Karpas-422 (cell line): ENCODE measurements around the gene CTRL. TPM values are rescaled to one million over a fixed set of nuclear protein-coding genes. Genes with fewer than 3 reads are reported as not detected.
"Not testable (repeated sequence)": the region's sequence is repeated elsewhere in the genome, so short reads cannot be mapped to it uniquely, and the experiment has no call there.

Experiments used
- DNase-seq: peaks from one replicate; pipeline ENCODE4 v3.0.0-alpha.2; 2015
- H2AFZ ChIP-seq: fragments of 200-600 bp; sonication (generic); 2 replicates; pipeline ENCODE4 v1.6.1; 2014; ENCODE audit warnings: antibody characterized with exemption, low read length, mixed read lengths
- H3K27ac ChIP-seq: fragments of 200-600 bp; sonication (generic); 2 replicates; pipeline ENCODE4 v1.5.1; 2014; ENCODE audit warnings: mild to moderate bottlenecking, low read length, moderate library complexity
- H3K27me3 ChIP-seq: fragments of 200-600 bp; sonication (generic); 2 replicates; pipeline ENCODE4 v1.6.1; 2014; ENCODE audit warnings: low read length, mixed read lengths
- H3K36me3 ChIP-seq: fragments of 200-600 bp; sonication (generic); 2 replicates; pipeline ENCODE4 v1.6.1; 2014; ENCODE audit warnings: low read length, mixed read lengths; ENCODE audit not compliant: insufficient read depth
- H3K4me1 ChIP-seq: fragments of 200-600 bp; sonication (generic); 2 replicates; pipeline ENCODE4 v1.6.1; 2014; ENCODE audit warnings: mild to moderate bottlenecking, low read length, mixed read lengths
- H3K4me2 ChIP-seq: fragments of 200-600 bp; sonication (generic); 2 replicates; pipeline ENCODE4 v1.6.1; 2014; ENCODE audit warnings: low read length, low read depth, mild to moderate bottlenecking; ENCODE audit not compliant: poor library complexity, severe bottlenecking
- H3K4me3 ChIP-seq: fragments of 200-600 bp; sonication (generic); 2 replicates; pipeline ENCODE4 v1.5.1; 2014; ENCODE audit warnings: mild to moderate bottlenecking, antibody characterized with exemption, low read length, mixed read lengths
- H3K79me2 ChIP-seq: fragments of 200-600 bp; sonication (generic); 2 replicates; pipeline ENCODE4 v1.6.1; 2014; ENCODE audit warnings: mild to moderate bottlenecking, low read length, mixed read lengths
- H3K9ac ChIP-seq: fragments of 200-600 bp; sonication (generic); 2 replicates; pipeline ENCODE4 v1.6.0; 2014; ENCODE audit warnings: low read length
- H3K9me2 ChIP-seq: fragments of 200-600 bp; sonication (generic), shearing (Covaris generic); replicated peaks from 2 replicates; pipeline ENCODE4 v1.6.0; 2014; ENCODE audit warnings: mild to moderate bottlenecking, low read length, moderate library complexity; ENCODE audit not compliant: insufficient read depth
- H3K9me3 ChIP-seq: fragments of 300-700, 200-600 bp; sonication (generic); 2 replicates; pipeline ENCODE4 v1.6.1; 2014; ENCODE audit warnings: low read length, mixed read lengths
- H4K20me1 ChIP-seq: fragments of 200-600 bp; sonication (generic); 2 replicates; pipeline ENCODE4 v1.6.1; 2014; ENCODE audit warnings: mild to moderate bottlenecking, antibody characterized with exemption, low read length, low read depth; ENCODE audit not compliant: insufficient read depth
- total RNA-seq: library from RNA; depleted of rRNA; stranded (reverse); fragments of >200 nt; shearing (Covaris generic); gene quantifications from 2 replicates; pipeline ENCODE4 v1.2.3, GENCODE V29; 2014; ENCODE audit warnings: low replicate concordance

CTRL gene
- total RNA-seq, 1 experiment from 2014 or later: 1.6 TPM

- Histone ChIP-seq H3K4me1 (no peaks in the 10 kb centered on the region), H3K4me3 (no peak overlapping the region), H3K27ac (no peak overlapping the region), H4K20me1 (no peaks in the 10 kb centered on the region), H3K9me3 (no peaks in the 10 kb centered on the region), H3K27me3 (no peaks in the 10 kb centered on the region), H3K9ac (no peak overlapping the region), H2AFZ (no peak overlapping the region), H3K79me2 (peaks cover 19% of the 10 kb centered on the region; the same call in 1 of the 2 replicates), H3K36me3 (no peaks in the 10 kb centered on the region), H3K4me2 (no peak overlapping the region), H3K9me2 (no peaks in the 10 kb centered on the region)
- DNase-seq: no peak
These were observed 15.6 kb downstream of the CTRL start for GRCh38 chr16:67915831-67916723.

GRCh38 chr16:67915496-67915769, 16.2 kb downstream of the CTRL start:
- not testable (repeated sequence) for H3K27me3 ChIP-seq, H3K4me2 ChIP-seq, H3K9me3 ChIP-seq, H3K36me3 ChIP-seq, H3K27ac ChIP-seq, H3K4me1 ChIP-seq, H3K4me3 ChIP-seq, DNase-seq, H4K20me1 ChIP-seq, H2AFZ ChIP-seq, H3K9me2 ChIP-seq, H3K9ac ChIP-seq
- peaks cover 16% of the 10 kb centered on the region; the same call in 1 of the 2 replicates for H3K79me2 ChIP-seq

- Histone ChIP-seq H3K4me2 (no peak overlapping the region), H3K9ac (no peak overlapping the region), H3K4me1 (peaks cover 3% of the 10 kb centered on the region), H3K4me3 (no peak overlapping the region), H3K79me2 (peaks cover 14% of the 10 kb centered on the region; the same call in 1 of the 2 replicates), H2AFZ (no peak overlapping the region), H4K20me1 (no peaks in the 10 kb centered on the region), H3K36me3 (no peaks in the 10 kb centered on the region), H3K27ac (no peak overlapping the region), H3K27me3 (no peaks in the 10 kb centered on the region), H3K9me2 (no peaks in the 10 kb centered on the region), H3K9me3 (no peaks in the 10 kb centered on the region)
- DNase-seq: no peak
These were observed 16.7 kb downstream of the CTRL start for GRCh38 chr16:67914758-67915495.

- no peaks in the 10 kb centered on the region for H4K20me1 ChIP-seq
- H3K4me1 ChIP-seq: peaks cover 8% of the 10 kb centered on the region
- peaks cover 4% of the 10 kb centered on the region; the same call in 1 of the 2 replicates for H3K79me2 ChIP-seq
- no peaks in the 10 kb centered on the region for H3K9me3 ChIP-seq
- no peak overlapping the region for H3K9ac ChIP-seq
- H3K36me3 ChIP-seq: no peaks in the 10 kb centered on the region
- no peaks in the 10 kb centered on the region for H3K27me3 ChIP-seq
- H3K9me2 ChIP-seq: no peaks in the 10 kb centered on the region
- H2AFZ ChIP-seq: no peak overlapping the region
- no peak overlapping the region for H3K4me3 ChIP-seq
- no peak overlapping the region for H3K27ac ChIP-seq
- DNase-seq: no peak
- no peak overlapping the region for H3K4me2 ChIP-seq
These were observed 21.5 kb downstream of the CTRL start for GRCh38 chr16:67910158-67910557.

GRCh38 chr16:67909056-67909742, 22.5 kb downstream of the CTRL start:
- Histone ChIP-seq H3K4me1 (peaks cover 8% of the 10 kb centered on the region), H4K20me1 (no peaks in the 10 kb centered on the region), H3K4me2 (no peak overlapping the region), H3K79me2 (peaks cover 4% of the 10 kb centered on the region; the same call in 1 of the 2 replicates), H3K9me2 (no peaks in the 10 kb centered on the region), H2AFZ (no peak overlapping the region), H3K27me3 (no peaks in the 10 kb centered on the region), H3K36me3 (no peaks in the 10 kb centered on the region), H3K27ac (no peak overlapping the region), H3K9me3 (no peaks in the 10 kb centered on the region), H3K4me3 (no peak overlapping the region), H3K9ac (no peak overlapping the region)
- DNase-seq: no peak

GRCh38 chr16:67907397-67908180, 24.1 kb downstream of the CTRL start:
- H3K9ac ChIP-seq: no peak overlapping the region
- H3K27ac ChIP-seq: no peak overlapping the region
- no peaks in the 10 kb centered on the region for H3K36me3 ChIP-seq
- H3K4me3 ChIP-seq: no peak overlapping the region
- H3K4me1 ChIP-seq: peaks cover 8% of the 10 kb centered on the region
- peaks cover 4% of the 10 kb centered on the region; the same call in 1 of the 2 replicates for H3K79me2 ChIP-seq
- H2AFZ ChIP-seq: no peak overlapping the region
- no peak overlapping the region for H3K4me2 ChIP-seq
- no peaks in the 10 kb centered on the region for H3K9me3 ChIP-seq
- H3K9me2 ChIP-seq: no peaks in the 10 kb centered on the region
- H4K20me1 ChIP-seq: no peaks in the 10 kb centered on the region
- DNase-seq: no peak
- no peaks in the 10 kb centered on the region for H3K27me3 ChIP-seq

GRCh38 chr16:67902831-67903230, 28.8 kb downstream of the CTRL start:
- no peaks in the 10 kb centered on the region for H4K20me1 ChIP-seq
- H3K4me2 ChIP-seq: no peak overlapping the region
- no peaks in the 10 kb centered on the region for H3K36me3 ChIP-seq
- H3K27ac ChIP-seq: no peak overlapping the region
- no peaks in the 10 kb centered on the region for H3K9me2 ChIP-seq
- no peak for DNase-seq
- no peaks in the 10 kb centered on the region for H3K9me3 ChIP-seq
- peaks cover 26% of the 10 kb centered on the region for H3K79me2 ChIP-seq
- no peak overlapping the region for H3K4me3 ChIP-seq
- no peaks in the 10 kb centered on the region for H3K4me1 ChIP-seq
- H2AFZ ChIP-seq: no peak overlapping the region
- no peaks in the 10 kb centered on the region for H3K27me3 ChIP-seq
- H3K9ac ChIP-seq: no peak overlapping the region
